Smooth muscle cell (in vitro differentiated cells): Measurements from ENCODE around the gene CCL4. TPM values are rescaled to one million over a fixed set of nuclear protein-coding genes. Genes with fewer than 3 reads are reported as not detected.
"Not testable (repeated sequence)": the region's sequence is repeated elsewhere in the genome, so short reads cannot be mapped to it uniquely, and the experiment has no call there.

ENCODE experiments used
- DNase-seq: peaks from one replicate; lab custom pipeline; 2025; ENCODE audit not compliant: unreplicated experiment; lab: John Stamatoyannopoulos, UW
- H2AFZ ChIP-seq: fragments of 200-600 bp; sonication (generic); 2 replicates; pipeline ENCODE4 v1.6.0; 2016; ENCODE audit warnings: antibody characterized with exemption, low read depth, mild to moderate bottlenecking
- H3F3A ChIP-seq: fragments of 200-600 bp; sonication (generic); 2 replicates; pipeline ENCODE4 v1.6.0; 2017; ENCODE audit warnings: antibody characterized with exemption, low read depth
- H3K27ac ChIP-seq: fragments of 200-600 bp; sonication (generic); 2 replicates; pipeline ENCODE4 v1.5.1; 2016; ENCODE audit warnings: low read depth, mild to moderate bottlenecking
- H3K27me3 ChIP-seq: fragments of 200-600 bp; sonication (generic); 2 replicates; pipeline ENCODE4 v1.6.1; 2016; ENCODE audit warnings: low read depth, mild to moderate bottlenecking
- H3K36me3 ChIP-seq: fragments of 200-600 bp; sonication (generic); 2 replicates; pipeline ENCODE4 v1.5.1; 2016; ENCODE audit warnings: low read depth
- H3K4me1 ChIP-seq: fragments of 200-600 bp; sonication (generic); 2 replicates; pipeline ENCODE4 v1.5.1; 2016; ENCODE audit warnings: low read depth
- H3K4me2 ChIP-seq: fragments of 200-600 bp; sonication (generic); 2 replicates; pipeline ENCODE4 v1.6.0; 2016; ENCODE audit warnings: mild to moderate bottlenecking
- H3K4me3 ChIP-seq: fragments of 200-600 bp; sonication (generic); 2 replicates; pipeline ENCODE4 v1.5.1; 2016; ENCODE audit warnings: mild to moderate bottlenecking
- H3K79me2 ChIP-seq: fragments of 200-600 bp; sonication (generic); 2 replicates; pipeline ENCODE4 v1.6.0; 2016; ENCODE audit warnings: low read depth, mild to moderate bottlenecking
- H3K9ac ChIP-seq: fragments of 200-600 bp; sonication (generic); 2 replicates; pipeline ENCODE4 v1.6.0; 2016; ENCODE audit warnings: low read depth
- H3K9me3 ChIP-seq: fragments of 200-600 bp; sonication (generic); replicated peaks from 2 replicates; pipeline ENCODE4 v1.5.1; 2016; ENCODE audit warnings: low read depth
- H4K20me1 ChIP-seq: fragments of 200-600 bp; sonication (generic); 2 replicates; pipeline ENCODE4 v1.6.0; 2016; ENCODE audit warnings: low read depth
- WGBS: methylation state at CpG from one replicate; pipeline ENCODE4 v1.1.7; 2016; ENCODE audit warnings: low lambda C conversion rate; 5-methylcytosine and 5-hydroxymethylcytosine counted together
- polyA plus RNA-seq: library from polyadenylated mRNA; unstranded; fragments of >200 nt; fragmentation: Nextera tagmentation; extraction: Ambion mirVana; gene quantifications from 2 replicates; pipeline ENCODE4 v1.2.1, GENCODE V29; 2016
- total RNA-seq: library from RNA; depleted of rRNA; stranded (reverse); fragments of >200 nt; gene quantifications from 2 replicates; pipeline ENCODE4 v1.2.3, GENCODE V29; 2014
- TF ChIP-seq, protein P1 (sequence below): fragments of 200-600 bp; sonication (generic); IDR thresholded peaks from 2 replicates; pipeline ENCODE4 v1.5.1; 2017; ENCODE audit warnings: borderline replicate concordance, mild to moderate bottlenecking, antibody characterized with exemption; ENCODE audit not compliant: insufficient read depth, poor library complexity, severe bottlenecking

The CCL4 gene
- total and polyA plus RNA-seq, 2 experiments from 2014 or later = 0.81 TPM; not detected in 1

DNA sequence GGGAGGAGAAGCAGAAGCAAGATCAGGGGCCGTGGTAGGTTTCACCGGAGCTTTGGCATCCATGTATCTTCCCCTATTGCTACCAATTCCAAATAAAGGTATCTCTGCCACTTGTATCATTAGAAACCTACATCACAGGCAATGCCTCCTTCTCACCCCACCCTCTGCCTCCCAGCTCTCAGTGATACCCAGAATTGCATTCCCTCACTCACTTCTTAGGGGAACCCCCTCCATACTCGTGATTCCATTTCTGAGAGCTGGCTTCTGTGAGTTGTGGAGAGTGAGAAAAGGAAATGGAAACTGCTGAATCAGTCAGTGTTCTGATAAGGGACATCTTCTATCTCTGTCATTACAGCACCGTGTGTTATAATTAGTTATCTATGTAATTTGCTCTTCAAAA lies 11.4 kb upstream of the CCL4 start:
- TF ChIP-seq, protein P1, sequence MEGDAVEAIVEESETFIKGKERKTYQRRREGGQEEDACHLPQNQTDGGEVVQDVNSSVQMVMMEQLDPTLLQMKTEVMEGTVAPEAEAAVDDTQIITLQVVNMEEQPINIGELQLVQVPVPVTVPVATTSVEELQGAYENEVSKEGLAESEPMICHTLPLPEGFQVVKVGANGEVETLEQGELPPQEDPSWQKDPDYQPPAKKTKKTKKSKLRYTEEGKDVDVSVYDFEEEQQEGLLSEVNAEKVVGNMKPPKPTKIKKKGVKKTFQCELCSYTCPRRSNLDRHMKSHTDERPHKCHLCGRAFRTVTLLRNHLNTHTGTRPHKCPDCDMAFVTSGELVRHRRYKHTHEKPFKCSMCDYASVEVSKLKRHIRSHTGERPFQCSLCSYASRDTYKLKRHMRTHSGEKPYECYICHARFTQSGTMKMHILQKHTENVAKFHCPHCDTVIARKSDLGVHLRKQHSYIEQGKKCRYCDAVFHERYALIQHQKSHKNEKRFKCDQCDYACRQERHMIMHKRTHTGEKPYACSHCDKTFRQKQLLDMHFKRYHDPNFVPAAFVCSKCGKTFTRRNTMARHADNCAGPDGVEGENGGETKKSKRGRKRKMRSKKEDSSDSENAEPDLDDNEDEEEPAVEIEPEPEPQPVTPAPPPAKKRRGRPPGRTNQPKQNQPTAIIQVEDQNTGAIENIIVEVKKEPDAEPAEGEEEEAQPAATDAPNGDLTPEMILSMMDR = no peak
- peaks cover 5% of the 10 kb centered on the region for H3K27me3 ChIP-seq
- no peak overlapping the region for H2AFZ ChIP-seq
- no peaks in the 10 kb centered on the region for H3K9me3 ChIP-seq
- H3K9ac ChIP-seq = no peak overlapping the region
- H3K79me2 ChIP-seq = no peaks in the 10 kb centered on the region
- H3K4me1 ChIP-seq = no peaks in the 10 kb centered on the region
- DNase-seq = no peak
- H3K27ac ChIP-seq = no peak overlapping the region
- no peaks in the 10 kb centered on the region for H3K36me3 ChIP-seq
- no peak overlapping the region for H3K4me3 ChIP-seq
- WGBS = 75% methylated on average over 4 of the region's 4 CpGs
- H3K4me2 ChIP-seq = no peak overlapping the region
- H3F3A ChIP-seq = no peaks in the 10 kb centered on the region
- no peaks in the 10 kb centered on the region for H4K20me1 ChIP-seq

DNA sequence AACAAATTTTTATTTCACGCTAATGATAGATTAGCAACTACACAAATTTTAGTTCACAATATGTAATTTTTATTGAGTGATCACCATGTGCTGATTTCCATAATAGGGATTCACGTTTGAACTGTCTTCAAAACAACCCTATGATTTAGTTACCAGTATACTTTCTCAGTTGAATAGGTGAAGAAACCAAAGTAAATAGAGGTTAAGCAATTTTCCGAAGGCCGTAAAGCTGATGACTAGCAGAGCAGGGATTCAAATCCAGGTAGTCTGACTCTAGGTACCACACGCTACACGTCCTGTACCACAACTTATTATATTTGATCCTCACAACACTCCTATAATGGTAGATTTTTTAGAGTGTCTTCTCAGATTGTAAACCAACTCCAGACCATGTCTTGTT lies 10.9 kb upstream of the CCL4 start:
- H3K36me3 ChIP-seq, H3K27ac ChIP-seq, H2AFZ ChIP-seq, H4K20me1 ChIP-seq, H3F3A ChIP-seq, H3K79me2 ChIP-seq, H3K4me1 ChIP-seq, H3K4me2 ChIP-seq, H3K9ac ChIP-seq, H3K9me3 ChIP-seq, DNase-seq, H3K27me3 ChIP-seq, H3K4me3 ChIP-seq: not testable (repeated sequence)
- 86% methylated on average over 6 of the region's 6 CpGs for WGBS

DNA sequence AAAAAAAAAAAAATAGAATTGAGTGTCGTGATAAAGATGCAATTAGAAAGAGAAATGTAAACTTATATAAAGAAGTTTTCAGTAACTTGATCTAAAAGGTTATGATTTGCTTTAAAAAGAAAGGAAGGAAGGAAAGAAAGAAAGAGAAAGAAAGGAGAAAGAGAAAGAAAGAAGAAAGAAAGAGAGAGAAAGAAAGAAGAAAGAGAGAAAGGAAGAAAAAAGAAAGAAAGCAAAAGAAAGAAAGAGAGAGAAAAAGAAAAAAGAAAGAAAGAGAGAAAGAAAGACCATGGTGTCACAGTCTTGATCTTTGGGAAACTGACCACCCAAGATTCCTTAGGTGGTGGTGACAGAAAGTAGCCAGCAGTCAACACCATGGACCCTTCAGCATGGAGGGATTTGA lies 9.4 kb upstream of the CCL4 start:
- Histone ChIP-seq H3K27me3 (peaks cover 5% of the 10 kb centered on the region), H3K4me1 (no peaks in the 10 kb centered on the region), H3F3A (no peaks in the 10 kb centered on the region), H2AFZ (no peak overlapping the region), H3K9ac (no peak overlapping the region), H3K4me3 (no peak overlapping the region), H3K79me2 (no peaks in the 10 kb centered on the region), H3K36me3 (no peaks in the 10 kb centered on the region), H3K4me2 (no peak overlapping the region), H4K20me1 (no peaks in the 10 kb centered on the region), H3K9me3 (no peaks in the 10 kb centered on the region), H3K27ac (no peak overlapping the region)
- 86% methylated on average over 1 of the region's 1 CpG for WGBS
- TF ChIP-seq, protein P1 = no peak
- DNase-seq = no peak

DNA sequence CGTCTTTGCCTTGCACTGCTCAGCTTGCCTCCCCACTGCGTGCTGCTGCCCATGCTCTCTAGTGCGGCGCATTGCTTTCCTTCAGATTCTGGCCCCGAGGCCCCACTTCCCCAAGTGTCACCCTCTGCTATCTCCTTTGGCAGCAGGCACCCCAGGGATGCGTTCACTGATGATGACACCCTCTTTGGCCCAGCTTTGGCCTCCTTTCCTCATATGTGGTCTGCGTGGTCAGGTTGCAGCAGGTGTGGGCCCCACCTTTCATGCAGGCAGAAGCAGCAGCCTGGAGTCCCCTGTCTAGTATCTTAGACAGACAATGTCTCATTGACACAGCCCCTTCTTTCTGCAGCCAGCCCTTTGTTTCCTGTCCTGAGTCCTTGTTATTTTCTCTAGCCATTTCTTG lies 8.9 kb upstream of the CCL4 start:
- Histone ChIP-seq H3K27me3 (peaks cover 5% of the 10 kb centered on the region), H3K4me3 (no peak overlapping the region), H3F3A (no peaks in the 10 kb centered on the region), H3K9ac (no peak overlapping the region), H2AFZ (no peak overlapping the region), H3K79me2 (no peaks in the 10 kb centered on the region), H3K9me3 (no peaks in the 10 kb centered on the region), H3K4me1 (no peaks in the 10 kb centered on the region), H3K36me3 (no peaks in the 10 kb centered on the region), H4K20me1 (no peaks in the 10 kb centered on the region), H3K4me2 (no peak overlapping the region), H3K27ac (no peak overlapping the region)
- WGBS = 90% methylated on average over 7 of the region's 7 CpGs
- DNase-seq = no peak
- TF ChIP-seq, protein P1 = no peak
